Prostate gland (tissue), 2 donors: Measurements from ENCODE around the gene COL23A1. TPM values are rescaled to one million over a fixed set of nuclear protein-coding genes. Genes with fewer than 3 reads are reported as not detected.

Experiments used
- DNase-seq: peaks from one replicate; pipeline ENCODE4 v3.0.0-alpha.2; 2019; ENCODE audit warnings: low spot score
- H3K27ac ChIP-seq, 2 donors: fragments of 200-600 bp; sonication (generic); 2 replicates each; pipeline ENCODE4 v1.5.1; 2017 to 2019
- H3K27me3 ChIP-seq: fragments of 200-600 bp; sonication (generic); replicated peaks from 2 replicates; pipeline ENCODE4 v1.5.1; 2019; ENCODE audit not compliant: insufficient read depth
- H3K36me3 ChIP-seq, 2 donors: fragments of 200-600 bp; sonication (generic); 1 replicate in 1 of 2; 2 replicates in 1 of 2; pipeline versions ENCODE4 v1.5.1 to v1.8.1; 2017 to 2019
- H3K4me1 ChIP-seq: fragments of 200-600 bp; sonication (generic); replicated peaks from 2 replicates; pipeline ENCODE4 v1.5.1; 2019
- H3K4me3 ChIP-seq, 2 donors: fragments of 200-600 bp; sonication (generic); 2 replicates each; pipeline ENCODE4 v1.5.1; 2017 to 2019
- H3K9me3 ChIP-seq: fragments of 200-600 bp; sonication (generic); 2 replicates; pipeline ENCODE4 v1.5.1; 2017
- POLR2A ChIP-seq: fragments of 450-650 bp; IDR thresholded peaks from one replicate; pipeline ENCODE4 v1.6.1; 2016; ENCODE audit warnings: antibody characterized with exemption, mild to moderate bottlenecking
- POLR2AphosphoS5 ChIP-seq: sonication (generic); formaldehyde crosslinking; IDR thresholded peaks from one replicate; pipeline ENCODE4 v1.6.1; 2017; ENCODE audit warnings: antibody characterized with exemption
- WGBS: methylation state at CpG from one replicate; pipeline ENCODE4 v1.1.5; 2018; 5-methylcytosine and 5-hydroxymethylcytosine counted together
- intact Hi-C: fragments of 100-400 bp; cut with DNase I; formaldehyde crosslinking; loops from one replicate; pipeline ENCODE4 v1.14.2; 2022
- total RNA-seq, 2 donors: library from RNA; depleted of rRNA; stranded (reverse); fragments of >200 nt; gene quantifications; one replicate each; pipeline ENCODE4 v1.1.0, GENCODE V29; 2016
- TF ChIP-seq, protein P1 (sequence below), 4 experiments: fragments of 200-600 bp in 2 of 4; fragments of 450-650 bp in 2 of 4; sonication (generic) in 2 of 4; IDR thresholded peaks; 1 replicate in 3 of 4; 2 replicates in 1 of 4; pipeline ENCODE4 v1.5.1; 2016 to 2019; ENCODE audit warnings: antibody characterized with exemption in 4 of 4, mild to moderate bottlenecking in 2 of 4, moderate library complexity in 2 of 4

COL23A1 gene
- total RNA-seq, 2 donors from 2014 or later, result 2.7 to 6.1 TPM

DNA sequence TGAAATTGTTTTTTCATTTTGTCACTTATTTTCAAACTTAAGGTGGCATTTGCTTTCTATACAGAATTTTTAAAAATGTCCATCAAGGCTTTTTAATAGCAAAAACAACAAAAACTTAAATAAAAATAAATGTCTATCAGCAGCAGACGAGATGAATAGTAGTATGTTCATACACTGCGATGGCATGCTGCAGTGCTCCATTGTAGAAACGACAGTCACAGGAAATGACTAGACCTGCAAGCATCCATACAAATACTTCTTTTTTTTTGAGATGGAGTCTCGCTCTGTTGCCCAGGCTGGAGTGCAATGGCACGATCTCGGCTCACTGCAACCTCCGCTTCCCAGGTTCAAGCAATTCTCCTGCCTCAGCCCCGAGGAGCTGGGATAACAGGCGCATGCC lies 41.4 kb downstream of the COL23A1 start:
- Histone ChIP-seq H3K4me3 (no peak overlapping the region), H3K4me1 (no peaks in the 10 kb centered on the region), H3K27me3 (no peaks in the 10 kb centered on the region), H3K27ac (no peak overlapping the region), H3K9me3 (no peaks in the 10 kb centered on the region), H3K36me3 (no peaks in the 10 kb centered on the region)
- intact Hi-C loops, result loop anchor here (10.0 kb wide), 1 partner anchor 84 kb away; no protein-coding TSS in a partner anchor
- DNase-seq, result no peak
- WGBS, result 89% methylated on average over 9 of the region's 9 CpGs
- TF ChIP-seq POLR2AphosphoS5 (no peak), POLR2A (no peak)
- TF ChIP-seq, protein P1, sequence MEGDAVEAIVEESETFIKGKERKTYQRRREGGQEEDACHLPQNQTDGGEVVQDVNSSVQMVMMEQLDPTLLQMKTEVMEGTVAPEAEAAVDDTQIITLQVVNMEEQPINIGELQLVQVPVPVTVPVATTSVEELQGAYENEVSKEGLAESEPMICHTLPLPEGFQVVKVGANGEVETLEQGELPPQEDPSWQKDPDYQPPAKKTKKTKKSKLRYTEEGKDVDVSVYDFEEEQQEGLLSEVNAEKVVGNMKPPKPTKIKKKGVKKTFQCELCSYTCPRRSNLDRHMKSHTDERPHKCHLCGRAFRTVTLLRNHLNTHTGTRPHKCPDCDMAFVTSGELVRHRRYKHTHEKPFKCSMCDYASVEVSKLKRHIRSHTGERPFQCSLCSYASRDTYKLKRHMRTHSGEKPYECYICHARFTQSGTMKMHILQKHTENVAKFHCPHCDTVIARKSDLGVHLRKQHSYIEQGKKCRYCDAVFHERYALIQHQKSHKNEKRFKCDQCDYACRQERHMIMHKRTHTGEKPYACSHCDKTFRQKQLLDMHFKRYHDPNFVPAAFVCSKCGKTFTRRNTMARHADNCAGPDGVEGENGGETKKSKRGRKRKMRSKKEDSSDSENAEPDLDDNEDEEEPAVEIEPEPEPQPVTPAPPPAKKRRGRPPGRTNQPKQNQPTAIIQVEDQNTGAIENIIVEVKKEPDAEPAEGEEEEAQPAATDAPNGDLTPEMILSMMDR (IDR thresholded peaks at IDR 0.05), result no peak

DNA sequence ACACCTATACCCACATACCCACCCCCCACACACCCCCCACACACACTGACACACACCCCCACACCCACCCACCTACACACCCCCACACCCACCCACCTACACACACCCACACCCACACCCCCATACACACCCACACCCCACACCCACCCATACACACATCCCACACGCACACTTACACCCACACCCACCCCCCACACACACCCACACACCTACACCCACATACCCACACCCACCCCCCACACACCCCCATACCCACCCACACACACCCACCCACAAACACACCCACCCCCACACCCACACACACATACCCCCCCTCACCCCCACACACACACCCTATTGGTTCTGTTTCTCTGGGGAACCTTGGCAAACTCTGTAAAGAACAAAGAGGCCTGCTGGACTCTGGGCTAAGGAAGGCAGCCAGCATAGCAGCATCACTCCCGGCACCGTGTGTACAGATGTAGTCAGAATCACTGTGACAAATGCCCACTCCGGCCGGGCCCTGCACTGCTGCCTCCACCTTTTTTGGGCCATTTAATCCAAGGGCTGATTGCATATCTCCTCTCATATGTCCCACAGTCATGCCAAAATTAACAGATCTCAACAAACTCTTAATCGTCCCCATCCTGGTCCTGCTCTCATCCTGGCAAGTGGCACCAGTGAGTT lies 42.3 kb downstream of the COL23A1 start:
- WGBS, result 41% methylated on average over 6 of the region's 6 CpGs
- H3K4me1 ChIP-seq, result no peaks in the 10 kb centered on the region
- H3K36me3 ChIP-seq, result no peaks in the 10 kb centered on the region
- no peak for DNase-seq
- intact Hi-C loops, result loop anchor here (10.0 kb wide), 1 partner anchor 83 kb away; no protein-coding TSS in a partner anchor
- no peak overlapping the region for H3K27ac ChIP-seq
- no peak for TF ChIP-seq POLR2A
- no peak for TF ChIP-seq POLR2AphosphoS5
- TF ChIP-seq, protein P1 (IDR thresholded peaks at IDR 0.05), result no peak
- no peak overlapping the region for H3K4me3 ChIP-seq
- no peaks in the 10 kb centered on the region for H3K9me3 ChIP-seq
- no peaks in the 10 kb centered on the region for H3K27me3 ChIP-seq

DNA sequence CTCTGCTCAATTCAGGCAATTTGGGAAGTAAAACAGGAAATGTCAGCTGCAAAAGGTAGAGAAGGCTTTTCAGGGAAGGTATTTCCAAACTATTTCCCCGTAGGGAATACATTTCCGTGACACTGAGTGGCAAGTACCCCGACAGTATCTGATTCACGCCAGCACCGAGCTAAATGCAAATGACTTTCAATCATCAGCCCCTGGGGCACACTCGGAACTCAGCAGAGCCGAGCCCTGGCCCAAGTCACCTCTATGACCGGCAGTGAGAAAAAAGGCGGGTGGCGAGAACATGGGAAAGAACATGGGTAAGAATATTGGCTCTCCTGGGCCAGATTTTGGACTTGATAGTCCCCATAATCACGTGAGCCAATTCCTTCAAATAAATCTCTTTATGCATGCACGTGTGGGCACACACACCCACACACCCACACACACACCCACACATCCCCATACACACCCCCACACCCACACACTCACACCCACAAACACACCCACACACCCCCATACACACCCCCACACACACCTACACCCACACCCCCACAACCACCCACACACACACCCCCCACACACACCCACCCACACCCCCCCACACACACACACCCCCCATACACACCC lies 43.0 kb downstream of the COL23A1 start:
- Histone ChIP-seq H3K4me1 (no peaks in the 10 kb centered on the region), H3K27me3 (no peaks in the 10 kb centered on the region), H3K36me3 (no peaks in the 10 kb centered on the region), H3K9me3 (no peaks in the 10 kb centered on the region), H3K27ac (no peak overlapping the region), H3K4me3 (no peak overlapping the region)
- intact Hi-C loops, result loop anchor here (10.0 kb wide), 1 partner anchor 82 kb away; no protein-coding TSS in a partner anchor
- DNase-seq, result no peak
- TF ChIP-seq POLR2AphosphoS5, result no peak
- TF ChIP-seq POLR2A, result no peak
- TF ChIP-seq, protein P1 (IDR thresholded peaks at IDR 0.05), result no peak
- WGBS, result 80% methylated on average over 12 of the region's 12 CpGs

DNA sequence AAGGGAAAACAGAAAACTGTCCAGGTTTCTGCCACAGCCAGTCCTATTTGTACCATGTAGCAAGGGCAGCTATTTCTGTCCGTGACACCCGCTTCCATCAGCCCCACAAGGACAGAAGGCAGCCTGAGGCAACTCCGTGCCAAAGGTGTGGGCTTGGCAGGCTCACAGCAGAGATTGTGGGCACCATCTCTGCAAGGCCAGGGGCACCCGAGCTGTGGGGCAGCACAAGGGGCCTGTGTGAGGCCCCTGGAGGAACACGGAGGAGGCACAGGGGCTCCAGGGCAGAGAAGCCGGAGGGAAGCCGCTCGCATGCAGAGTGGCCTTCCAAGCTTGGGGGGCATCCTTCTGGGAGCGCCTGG lies 43.5 kb downstream of the COL23A1 start:
- Histone ChIP-seq H3K27ac (no peak overlapping the region), H3K27me3 (no peaks in the 10 kb centered on the region), H3K9me3 (no peaks in the 10 kb centered on the region), H3K4me1 (no peaks in the 10 kb centered on the region), H3K4me3 (no peak overlapping the region), H3K36me3 (no peaks in the 10 kb centered on the region)
- WGBS, result 91% methylated on average over 9 of the region's 9 CpGs
- no peak for TF ChIP-seq POLR2A
- TF ChIP-seq, protein P1 (IDR thresholded peaks at IDR 0.05), result no peak
- no peak for TF ChIP-seq POLR2AphosphoS5
- intact Hi-C loops, result loop anchor here (10.0 kb wide), 1 partner anchor 82 kb away; no protein-coding TSS in a partner anchor
- DNase-seq, result no peak
